GM18517 (cell line): ENCODE measurements around the gene USP13.

Experiments
- ATAC-seq: cut with Tn5 transposase; IDR thresholded peaks from one replicate; pipeline ENCODE4 v1.9.1; 2021; ENCODE audit warnings: mild to moderate bottlenecking, moderate library complexity; ENCODE audit not compliant: unreplicated experiment

Gene USP13

DNA sequence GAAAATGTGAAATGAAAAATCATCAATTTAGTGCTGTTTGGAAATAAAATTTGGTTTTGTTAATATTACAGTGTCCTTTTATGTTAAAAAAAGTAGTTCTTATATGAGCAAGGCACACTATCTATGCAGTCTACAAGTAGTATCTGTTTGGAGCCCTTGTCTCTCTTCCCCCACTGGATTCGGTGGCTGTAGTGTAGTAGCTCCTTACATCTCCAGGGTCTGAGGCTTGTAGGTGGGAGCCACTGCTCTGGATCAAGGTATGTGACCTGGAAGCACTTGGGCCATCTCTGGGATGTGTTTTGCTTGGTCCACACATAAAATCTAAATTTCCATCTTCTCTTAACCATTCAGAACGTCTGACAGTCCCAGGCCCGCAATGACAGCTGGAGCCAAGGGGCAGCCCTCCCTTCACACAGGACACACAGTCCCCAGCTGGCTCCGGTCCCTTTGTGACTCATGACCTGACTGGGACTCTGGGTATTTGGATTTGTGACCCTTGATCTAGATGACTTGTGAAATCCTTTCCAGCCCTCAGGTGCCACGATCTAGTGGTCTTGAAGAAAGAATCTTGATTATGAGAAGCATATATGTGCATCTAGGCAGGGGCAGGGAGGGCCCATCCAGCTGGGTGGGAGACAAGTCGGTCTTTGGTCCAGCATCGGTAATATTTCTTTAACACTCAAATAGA is 80.0 kb downstream of the USP13 start:
- ATAC-seq, result no peak

DNA sequence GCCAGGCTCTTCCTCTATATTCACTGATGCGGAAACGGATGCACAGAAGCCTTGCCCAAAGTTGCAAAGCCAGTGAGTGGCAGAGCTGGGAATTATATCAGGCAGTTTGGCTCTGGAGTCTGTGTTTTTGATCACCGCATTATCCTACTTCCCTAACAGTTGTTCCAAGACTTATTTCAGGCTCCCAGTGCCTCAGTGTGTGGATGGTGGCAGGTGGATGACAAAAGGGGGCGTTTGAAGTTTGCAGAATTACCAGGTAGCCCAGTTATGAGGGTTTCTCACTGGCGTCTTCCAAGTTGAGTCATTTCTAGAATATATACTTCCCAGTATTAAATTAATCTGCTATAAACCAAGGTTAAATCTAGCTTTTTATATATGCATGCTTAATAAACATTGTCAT is 81.0 kb downstream of the USP13 start:
- no peak for ATAC-seq

DNA sequence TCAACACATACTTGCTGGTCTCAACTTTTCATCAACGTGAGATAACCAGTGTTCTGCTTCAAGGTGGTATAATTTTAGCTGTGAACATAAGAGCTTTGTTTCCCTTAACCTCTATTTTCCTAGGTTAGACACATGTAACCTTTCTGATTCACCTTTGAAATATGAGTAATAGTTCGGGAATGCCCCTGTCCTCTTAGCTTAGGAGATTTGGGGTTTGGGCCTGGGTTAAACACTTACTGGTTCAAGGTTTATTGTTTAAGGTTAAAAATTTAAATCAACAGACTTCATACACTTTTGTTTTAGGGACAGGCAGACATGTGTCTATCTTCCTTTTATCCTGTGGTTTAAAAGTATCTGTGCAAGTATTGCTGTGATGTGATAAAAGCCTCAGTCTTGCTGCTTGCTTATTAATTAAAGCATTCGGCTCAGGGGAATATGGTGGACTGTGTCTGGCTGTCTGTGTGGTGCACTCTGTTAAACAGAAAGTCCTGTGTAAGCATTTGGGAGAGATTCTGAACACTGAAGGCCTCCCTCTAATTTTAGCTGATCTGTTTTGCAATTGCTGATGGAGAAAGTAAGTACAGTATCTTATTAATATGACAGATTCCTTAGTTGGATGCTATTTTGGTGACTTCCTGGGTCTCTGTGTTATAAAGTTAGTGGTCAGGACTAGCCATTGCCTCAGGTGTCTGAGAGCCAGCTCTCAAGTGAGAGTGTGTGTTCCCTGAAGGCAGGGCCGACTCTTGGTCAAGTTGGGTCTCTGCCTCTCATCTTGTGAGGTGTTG is 81.8 kb downstream of the USP13 start:
- ATAC-seq, result no peak

DNA sequence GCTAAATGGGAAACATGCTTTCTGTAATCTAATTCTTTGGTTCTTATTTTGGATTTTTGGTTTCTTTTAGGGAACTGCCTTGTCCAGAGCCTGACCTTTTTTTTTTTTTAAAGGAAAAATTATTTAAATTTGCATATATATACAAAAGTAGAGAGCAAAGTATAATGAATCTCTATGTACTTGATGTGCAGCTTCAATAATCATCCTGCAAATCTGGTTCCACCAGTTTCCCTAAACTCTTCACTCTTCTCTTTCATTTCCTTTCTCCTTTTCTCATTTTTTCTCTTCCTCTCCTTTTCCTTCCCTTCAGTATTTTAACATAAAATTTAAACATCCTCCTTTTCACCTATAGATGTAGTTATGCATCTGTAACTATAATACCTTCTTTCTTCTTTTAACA is 82.5 kb downstream of the USP13 start:
- ATAC-seq, result no peak

DNA sequence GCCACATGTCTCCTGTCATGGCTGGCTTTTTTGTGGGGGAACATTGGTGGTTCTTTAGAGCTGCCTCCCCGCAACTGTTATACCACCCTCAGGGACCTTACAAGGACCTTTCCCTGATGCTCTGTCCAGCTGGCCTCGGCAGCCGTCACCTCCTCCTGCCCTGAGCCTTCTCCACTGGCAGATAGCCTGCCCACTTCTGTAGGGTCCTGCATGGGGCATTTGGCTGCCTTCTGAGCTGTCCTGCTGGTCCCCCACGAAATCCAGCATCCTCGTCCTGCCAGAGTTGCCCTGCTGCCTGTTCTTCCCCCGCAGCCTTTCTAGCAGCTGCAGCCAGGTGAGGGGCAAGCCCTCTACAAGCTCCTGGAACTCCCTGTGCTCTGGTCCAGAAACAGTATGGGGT is 86.2 kb downstream of the USP13 start:
- no peak for ATAC-seq

DNA sequence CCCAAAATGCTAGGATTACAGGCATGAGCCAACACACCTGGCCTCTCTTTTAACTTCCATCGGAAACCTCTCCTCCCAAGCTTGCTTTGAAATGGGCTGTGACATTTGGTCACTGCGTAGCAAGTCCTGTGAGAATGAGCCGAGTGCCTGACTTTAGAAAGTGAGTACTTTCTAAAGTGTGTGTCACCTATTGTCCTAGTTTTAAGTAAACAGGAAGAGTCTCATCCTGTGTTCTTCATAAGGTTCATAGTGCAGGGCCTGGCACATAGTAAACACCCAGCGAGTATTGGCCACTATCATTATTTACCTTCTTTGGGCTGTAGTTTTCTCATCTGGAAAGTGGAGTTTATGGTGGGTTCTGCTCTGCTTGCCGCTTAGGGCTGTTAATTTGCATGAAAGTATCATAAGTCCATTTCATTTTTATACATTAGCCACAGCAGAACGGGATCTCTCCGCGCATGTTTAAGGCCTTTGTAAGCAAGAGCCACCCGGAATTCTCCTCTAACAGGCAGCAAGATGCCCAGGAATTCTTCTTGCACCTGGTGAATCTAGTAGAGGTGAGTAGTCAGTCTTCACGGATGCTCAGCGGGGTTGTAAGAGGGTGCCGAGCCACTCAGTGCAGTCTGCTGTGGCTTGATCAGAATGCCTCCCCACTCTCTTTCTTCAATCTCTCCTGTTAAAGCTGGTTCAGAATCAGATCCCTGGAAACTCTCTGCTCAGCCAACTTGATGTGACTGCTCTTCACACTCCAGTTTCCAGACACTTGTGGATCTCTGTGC is 87.2 kb downstream of the USP13 start:
- no peak for ATAC-seq

DNA sequence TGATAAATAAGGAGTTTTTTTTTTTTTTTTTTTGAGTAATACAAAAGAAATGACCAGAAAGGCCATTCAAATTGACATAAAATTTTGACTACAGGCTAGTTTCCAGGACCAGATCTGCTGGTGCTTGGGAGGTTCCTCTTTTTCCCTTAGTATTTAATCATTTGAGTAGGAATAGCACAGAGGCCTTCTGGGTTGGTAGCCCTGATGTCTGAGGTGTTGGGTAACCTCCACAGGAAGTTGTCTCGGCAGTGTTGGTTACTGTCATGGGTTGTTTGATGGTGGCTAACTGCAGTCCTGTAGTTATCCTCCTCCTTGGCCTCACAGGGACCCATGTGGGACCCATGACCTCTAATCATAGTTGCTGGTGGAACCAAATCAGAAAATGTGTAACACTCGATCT is 91.1 kb downstream of the USP13 start:
- ATAC-seq, result no peak

DNA sequence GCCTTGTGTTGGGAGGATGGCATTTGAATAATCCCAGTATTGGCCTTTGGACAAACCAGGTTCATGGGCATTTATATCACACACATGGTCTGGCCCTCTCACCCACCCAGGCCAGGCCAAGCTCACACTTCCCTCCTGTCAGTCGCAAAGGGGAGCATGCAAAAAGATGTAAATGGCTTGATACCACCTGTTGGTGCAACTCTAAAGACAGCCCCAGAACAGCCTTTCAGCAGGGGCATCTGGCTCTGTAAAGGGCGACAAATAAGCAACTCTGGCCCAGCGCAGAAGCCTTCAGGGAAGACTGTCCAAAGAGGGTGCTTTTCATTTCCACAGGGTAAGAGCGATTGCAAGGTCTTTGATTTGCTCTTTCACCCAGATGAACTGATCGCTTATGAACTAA is 91.8 kb downstream of the USP13 start:
- ATAC-seq, result no peak

DNA sequence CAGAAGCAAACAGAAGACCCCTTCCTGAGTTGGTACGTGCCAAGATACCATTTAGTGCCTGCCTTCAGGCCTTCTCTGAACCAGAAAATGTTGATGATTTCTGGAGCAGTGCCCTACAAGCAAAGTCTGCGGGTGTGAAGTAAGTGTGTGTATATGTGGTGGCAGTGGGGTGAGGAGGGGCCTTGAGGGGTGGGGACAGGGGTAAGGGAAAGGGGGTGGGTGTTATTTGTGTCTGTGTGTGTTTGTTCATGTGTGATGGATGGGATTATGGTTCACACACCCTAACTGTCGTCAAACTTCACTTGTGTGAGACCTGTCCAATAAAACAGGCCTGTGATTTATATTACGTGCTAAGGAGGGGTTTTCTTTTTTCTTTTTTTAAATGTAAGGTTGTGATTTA is 92.2 kb downstream of the USP13 start:
- ATAC-seq, result no peak

DNA sequence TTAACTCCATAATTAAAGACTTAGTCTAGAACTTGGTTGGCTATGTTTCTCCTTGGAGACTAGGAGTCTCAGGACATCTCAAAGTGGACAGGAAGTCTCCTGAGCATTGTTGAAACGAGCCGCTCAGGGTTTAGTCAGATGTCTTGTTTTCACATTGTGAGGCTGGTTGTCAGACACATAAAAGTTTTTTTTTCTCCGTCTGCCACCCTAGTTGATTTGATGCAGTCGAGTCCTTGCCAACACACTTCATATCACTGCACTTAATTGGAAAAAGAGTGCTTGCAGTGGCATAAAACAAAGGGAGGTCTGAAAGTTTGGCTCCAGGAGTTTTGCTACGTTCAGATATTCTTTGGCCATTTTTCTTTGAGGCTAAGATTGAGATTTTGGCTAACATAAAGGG is 92.9 kb downstream of the USP13 start:
- ATAC-seq, result no peak

DNA sequence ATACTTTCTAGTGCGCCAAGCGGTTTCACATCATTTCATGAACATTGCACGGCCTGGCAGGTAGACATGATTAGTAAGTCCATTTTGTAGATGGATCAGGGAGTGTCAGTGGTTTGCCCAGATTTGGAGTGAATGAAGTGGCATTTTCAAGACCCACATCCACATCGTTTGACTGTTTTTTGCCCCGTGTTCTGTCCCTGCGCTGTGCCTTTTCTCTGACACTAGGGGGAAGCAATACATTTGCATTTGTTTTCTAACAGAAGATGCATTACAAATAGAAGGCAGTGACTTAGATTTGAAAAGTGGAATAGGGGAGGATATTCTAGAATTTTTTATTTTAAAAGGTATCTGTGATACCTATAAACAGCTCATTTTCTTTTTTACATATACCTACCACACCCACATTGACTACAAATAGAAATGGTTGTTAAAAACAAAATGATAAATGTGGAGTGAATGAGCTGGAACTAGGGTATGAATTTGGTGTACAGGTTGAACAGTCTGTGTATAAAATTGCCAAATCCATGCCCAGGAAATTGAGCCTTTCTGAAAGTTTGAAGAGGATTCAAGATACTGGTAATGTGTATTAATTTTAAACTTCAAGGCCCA is 98.0 kb downstream of the USP13 start:
- ATAC-seq, result peak; percentile 71

DNA sequence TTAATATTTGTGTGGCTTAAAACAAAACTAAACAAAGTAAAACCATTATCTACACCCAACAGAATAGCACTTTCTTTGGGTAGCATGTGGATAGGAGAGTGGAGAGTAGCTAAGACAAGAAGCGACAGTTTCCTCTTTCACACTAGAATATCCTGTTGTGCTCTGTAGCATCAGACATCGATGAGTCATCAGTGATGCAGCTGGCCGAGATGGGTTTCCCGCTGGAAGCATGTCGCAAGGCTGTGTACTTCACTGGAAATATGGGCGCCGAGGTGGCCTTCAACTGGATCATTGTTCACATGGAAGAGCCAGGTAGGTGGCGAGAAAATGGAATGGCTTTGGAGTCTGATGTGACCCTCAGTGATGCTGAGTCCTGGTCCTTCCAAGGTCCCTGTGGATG is 108.1 kb downstream of the USP13 start:
- no peak for ATAC-seq

DNA sequence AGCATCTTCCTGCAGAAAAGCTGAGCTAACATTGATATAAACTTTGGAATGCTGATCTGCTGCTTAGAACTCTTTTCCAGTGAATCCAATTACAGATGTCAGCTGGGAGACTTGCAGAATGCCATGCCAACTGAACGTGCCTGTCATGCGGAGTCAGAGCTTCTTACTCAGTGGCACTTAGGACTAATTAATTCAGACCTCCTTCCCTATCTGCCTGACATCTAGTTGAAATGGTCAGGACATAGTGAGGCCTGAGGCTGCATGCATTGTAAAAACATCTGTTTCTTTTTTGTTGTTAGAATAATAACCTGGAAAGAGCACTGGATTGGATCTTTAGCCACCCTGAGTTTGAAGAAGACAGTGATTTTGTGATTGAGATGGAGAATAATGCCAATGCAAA is 112.6 kb downstream of the USP13 start:
- no peak for ATAC-seq

DNA sequence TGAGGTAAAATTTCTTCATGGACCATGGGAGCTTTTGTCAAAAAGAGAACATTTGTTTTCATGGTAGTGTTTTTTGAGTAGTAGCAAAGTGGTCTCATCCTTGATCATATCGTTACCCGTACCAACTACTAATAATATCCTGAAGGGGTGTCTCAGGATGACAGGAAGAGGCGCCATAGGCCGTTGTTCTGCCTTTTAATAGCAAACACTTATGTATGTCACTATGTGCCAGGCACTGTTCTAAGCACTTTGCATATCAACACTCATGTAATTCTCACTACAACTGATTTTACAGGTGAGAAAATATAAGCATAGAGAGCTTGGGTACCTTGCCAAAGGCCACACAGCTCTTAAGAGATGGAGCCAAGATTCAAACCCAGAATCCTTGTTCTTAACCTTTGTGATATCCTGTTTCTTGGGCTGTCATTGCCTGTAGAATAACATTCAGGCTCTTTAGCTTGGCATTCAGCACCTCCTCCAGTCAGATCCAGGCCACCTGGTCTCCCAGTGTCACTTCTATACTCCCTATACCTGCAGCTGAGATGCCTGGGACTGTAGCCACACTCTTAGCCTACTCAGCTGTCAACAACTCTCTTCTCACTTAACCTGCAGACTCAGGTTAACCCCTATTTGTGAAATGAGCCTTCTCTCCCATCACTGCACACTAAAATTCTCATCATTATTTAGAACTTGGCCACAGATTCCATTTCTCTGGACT is 113.7 kb downstream of the USP13 start:
- no peak for ATAC-seq

DNA sequence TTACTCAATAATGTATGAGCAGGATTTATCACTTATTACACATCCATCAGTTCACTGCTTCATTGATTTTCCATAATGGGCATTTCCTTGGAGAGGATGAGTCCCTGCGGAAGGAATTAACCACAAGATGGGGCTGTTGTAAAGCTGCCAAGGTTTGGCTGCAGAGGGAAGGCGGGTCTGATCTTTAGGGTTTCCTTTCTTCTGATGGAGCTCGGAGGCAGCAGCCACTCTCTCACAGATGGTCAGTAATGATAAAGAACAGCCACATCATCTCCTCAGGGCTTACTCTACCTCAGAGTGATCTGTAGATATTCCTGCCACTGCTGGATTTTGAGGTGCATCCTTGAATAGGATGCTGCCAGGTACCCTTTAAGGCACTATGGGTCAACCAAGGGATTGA is 115.2 kb downstream of the USP13 start:
- no peak for ATAC-seq

DNA sequence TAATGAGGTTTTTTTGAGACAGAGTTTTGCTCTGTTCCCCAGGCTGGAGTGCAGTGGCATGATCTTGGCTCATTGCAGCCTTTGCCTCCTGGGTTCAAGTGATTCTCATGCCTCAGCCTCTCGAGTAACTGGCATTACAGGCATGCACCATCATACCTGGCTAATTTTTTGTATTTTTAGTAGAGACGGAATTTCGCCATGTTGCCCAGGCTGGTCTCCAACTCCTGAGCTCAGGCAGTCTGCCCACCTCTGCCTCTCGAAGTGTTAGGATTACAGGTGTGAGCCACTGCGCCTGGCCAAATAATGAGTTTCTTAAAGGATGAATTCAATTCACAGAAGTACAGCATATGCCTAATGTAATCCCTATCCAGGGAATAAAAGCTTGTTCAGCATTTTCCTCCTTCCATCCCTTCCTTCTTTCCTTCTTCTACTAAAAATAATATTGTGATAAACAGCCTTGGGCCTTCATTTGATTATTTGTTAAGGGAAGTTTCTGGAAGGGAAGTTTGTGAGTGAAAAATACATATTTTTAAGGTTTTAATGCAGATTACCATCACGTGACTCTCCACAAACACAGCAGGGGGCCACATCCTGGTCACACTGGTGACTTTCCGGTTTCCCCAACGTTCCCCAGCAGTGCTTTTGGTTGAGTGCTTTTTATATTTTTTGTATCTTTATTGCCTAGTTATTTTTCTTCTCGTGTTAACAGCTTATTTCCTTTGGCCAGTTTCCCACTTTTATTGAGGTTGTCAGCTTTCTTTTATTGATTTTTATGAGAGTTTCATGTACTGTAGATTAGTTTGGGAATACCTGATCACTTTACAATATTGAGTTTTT is 116.8 kb downstream of the USP13 start:
- no peak for ATAC-seq

DNA sequence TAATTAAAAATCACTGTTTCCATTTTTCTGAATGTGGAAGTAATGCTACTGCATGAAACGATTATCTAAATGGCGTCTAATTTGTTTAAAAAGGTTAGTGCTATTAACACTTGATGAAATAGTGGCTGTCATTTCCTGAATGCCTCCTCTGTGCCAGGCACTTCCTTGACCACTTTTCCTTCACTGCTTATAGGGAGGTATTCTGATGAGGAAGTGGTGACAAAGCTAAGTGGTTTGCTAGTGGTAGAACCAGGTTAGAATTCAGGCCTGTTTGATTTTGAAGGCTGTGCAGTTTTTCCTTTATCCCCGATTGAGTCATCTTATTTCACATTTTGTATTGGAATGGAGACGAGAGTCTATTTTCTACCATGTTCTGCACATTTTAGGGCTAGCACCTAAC is 119.0 kb downstream of the USP13 start:
- ATAC-seq, result no peak

DNA sequence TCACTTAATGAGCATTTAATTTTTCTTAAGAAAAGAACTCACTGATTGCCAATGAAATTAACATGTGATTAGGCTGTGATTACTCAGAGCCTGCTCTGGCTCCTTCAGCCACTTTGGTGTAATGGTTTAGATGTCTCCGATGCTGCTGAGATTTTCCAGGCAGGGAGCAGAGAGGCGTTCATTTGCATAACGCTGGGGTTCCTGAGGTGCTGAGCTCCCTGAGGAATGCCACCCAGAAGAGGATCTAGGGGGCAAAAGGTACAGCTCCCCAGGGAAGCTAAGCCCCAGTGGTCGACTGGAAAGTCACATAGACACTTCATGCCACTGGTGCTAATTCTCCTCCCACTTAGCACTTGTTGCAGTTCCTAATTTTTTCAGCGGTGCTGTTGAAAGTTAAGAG is 119.5 kb downstream of the USP13 start:
- no peak for ATAC-seq

DNA sequence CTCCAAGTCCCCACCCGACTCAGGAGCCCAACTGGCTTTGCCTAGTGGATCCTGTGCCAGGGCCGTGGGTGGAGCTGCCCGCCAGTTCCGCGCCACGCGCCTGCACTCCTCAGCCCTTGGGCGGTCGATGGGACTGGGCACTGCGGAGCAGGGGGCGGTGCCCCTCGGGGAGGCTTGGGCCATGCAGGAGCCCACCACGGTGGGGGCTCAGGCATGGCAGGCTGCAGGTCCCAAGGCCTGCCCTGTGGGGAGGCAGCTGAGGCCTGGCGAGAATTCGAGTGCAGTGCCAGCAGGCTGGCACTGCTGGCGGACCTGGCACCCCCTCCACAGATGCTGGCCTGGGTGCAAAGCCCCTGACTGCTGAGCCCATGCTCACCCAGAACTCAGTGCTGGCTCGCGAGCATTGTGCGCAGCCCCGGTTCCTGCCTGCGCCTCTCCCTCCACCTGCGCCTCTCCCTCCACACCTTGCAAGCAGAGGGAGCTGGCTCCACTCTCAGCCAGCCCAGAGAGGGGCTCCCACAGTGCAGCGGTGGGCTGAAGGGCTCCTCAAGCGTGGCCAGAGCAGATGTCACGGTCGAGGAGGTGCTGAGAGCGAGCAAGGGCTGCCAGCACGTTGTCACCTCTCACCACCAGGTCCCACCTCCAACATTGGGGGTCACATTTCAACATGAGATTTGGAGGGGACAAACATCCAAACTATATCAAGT is 122.7 kb downstream of the USP13 start:
- no peak for ATAC-seq
